Heart right ventricle (tissue), 16 donors: ENCODE measurements around the gene LRCH4. TPM values are rescaled to one million over a fixed set of nuclear protein-coding genes. Genes with fewer than 3 reads are reported as not detected.

ENCODE experiments used
- ATAC-seq, 8 donors: fragments of 200-7000 bp; cut with Tn5 transposase; one replicate each; pipeline ENCODE4 v1.9.1; 2020; ENCODE audit warnings: mild to moderate bottlenecking in 8 of 8, moderate library complexity in 8 of 8, moderate number of reproducible peaks in 1 of 8
- DNase-seq, 2 donors: peaks; one replicate each; pipeline ENCODE4 v3.0.0-alpha.2; 2020
- H3K27ac ChIP-seq, 10 donors: fragments of 200-600 bp; sonication (generic) in 2 of 10; one replicate each; pipeline versions ENCODE4 v1.5.0 to v1.8.0; 2020 to 2022; ENCODE audit warnings: mild to moderate bottlenecking in 3 of 10
- H3K27me3 ChIP-seq, 7 donors: fragments of 200-600 bp; one replicate each; pipeline ENCODE4 v1.8.0; 2021 to 2022; ENCODE audit warnings: mild to moderate bottlenecking in 2 of 7
- H3K36me3 ChIP-seq, 9 donors: fragments of 200-600 bp; sonication (generic) in 1 of 9; one replicate each; pipeline versions ENCODE4 v1.5.0 to v1.8.0; 2020 to 2022; ENCODE audit warnings: mild to moderate bottlenecking in 2 of 9
- H3K4me1 ChIP-seq, 9 donors: fragments of 200-600 bp; sonication (generic) in 1 of 9; one replicate each; pipeline versions ENCODE4 v1.5.0 to v1.8.0; 2020 to 2022; ENCODE audit warnings: mild to moderate bottlenecking in 4 of 9
- H3K4me3 ChIP-seq, 10 donors: fragments of 200-600 bp; sonication (generic) in 2 of 10; one replicate each; pipeline versions ENCODE4 v1.5.0 to v1.8.0; 2020 to 2022; ENCODE audit warnings: mild to moderate bottlenecking in 7 of 10, moderate library complexity in 2 of 10
- H3K9me3 ChIP-seq, 11 donors: fragments of 200-600 bp in 10 of 11; sonication (generic) in 2 of 11; one replicate each; pipeline versions ENCODE4 v1.5.0 to v1.8.0; 2013 to 2022; ENCODE audit warnings: mild to moderate bottlenecking in 2 of 11, control low read depth in 1 of 11, moderate library complexity in 1 of 11
- CTCF ChIP-seq, 9 donors: fragments of 200-600 bp; sonication (generic) in 2 of 9; IDR thresholded peaks; one replicate each; pipeline versions ENCODE4 v1.5.0 to v1.8.0; 2021 to 2022; ENCODE audit warnings: antibody characterized with exemption in 9 of 9, mild to moderate bottlenecking in 5 of 9, moderate library complexity in 1 of 9
- WGBS, 2 donors: extraction: QIAGEN DNeasy Blood & Tissue Kit; methylation state at CpG; one replicate each; pipeline ENCODE4 v1.1.7; 2013; ENCODE audit warnings: inconsistent platforms in 1 of 2; 5-methylcytosine and 5-hydroxymethylcytosine counted together
- intact Hi-C, 10 donors: fragments of 100-400 bp; cut with DNase I; formaldehyde crosslinking; loops; one replicate each; pipeline versions ENCODE4 v1.11.1 to v1.14.2; 2022
- polyA plus RNA-seq, 2 donors: library from polyadenylated mRNA; stranded (reverse); fragments of 200-250 nt; gene quantifications; one replicate each; pipeline ENCODE4 v1.2.3, GENCODE V29; 2013
- total RNA-seq, 10 donors: library from RNA; stranded (reverse); fragmentation: NEBNext Ultra II Directional in 3 of 10; extraction: Animal tissue kit (Norgen Biotek cat#: 25700) in 3 of 10; gene quantifications; one replicate each; pipeline versions ENCODE4 v1.2.1 to v1.2.4, GENCODE V29; 2021 to 2023
- donor health status: Arrhythmogenic right ventricular cardiomyopathy.
- donor health status: ischemic (EF 13 %, LVEDD 7.1; RV severe dilation, severe dysfunction).
- donor health status: healthy with polysubstance abuse.
- donor health status: DM: no; HTN: yes; CAD: no.
- donor health status: DM: no; HTN: no; CAD: no.
- donor health status: ischemic (EF 25% LVEDD 6.9; RV normal size, moderate dysfunction).
- donor health status: ischemic (EF 25% LVEDD 5.7; RV mildly dilated, moderate dysfunction).
- donor health status: healthy.
- donor health status: DM: yes; HTN: yes; CAD: no.
- donor health status: Ischemic cardiomyopathy.
- donor health status: ischemic (EF 35%, LVEDD 5.7; RV mildly dilated, moderate dysfunction).
- donor health status: nonischemic (EF 11% LVEDD 7.7; RV severe dilation, severe dysfunction).
- donor health status: DM: yes; HTN: yes; CAD: no.
- donor health status: PGD.
- donor health status: ischemic (EF 29% LVEDD 5.4; RV normal size, mild dysfunction).
- donor health status: nonischemic (EF 23%, LVEDD 6.1; RV moderate dilation, normal function).

Gene LRCH4
- total and polyA plus RNA-seq, 12 donors, result 18.4 to 57.6 (median 24.1) TPM

- WGBS, 2 donors, result 15 to 19% methylated on average over 68 of the region's 68 CpGs
- intact Hi-C loops, result loop anchor here in 6 of 10 donors (2.0 to 10.0 kb wide), 6 partner anchors 18 to 90 kb away; partner anchors contain the start of genes GIGYF1 (in 2 of the 6), FBXO24 (in 1 of the 6), GNB2 (in 1 of the 6) and LRCH4 (in 1 of the 6)
- DNase-seq (peak; percentile 42 to 69), ATAC-seq (peak in 5 of 8 donors; percentile 22 to 43 (median 35))
- peaks cover 0 to 12% (median 0%) of the 10 kb centered on the region in 9 donors for H3K36me3 ChIP-seq
- peaks cover 0 to 36% (median 23%) of the 10 kb centered on the region in 9 donors for H3K4me1 ChIP-seq
- H3K27me3 ChIP-seq, result peaks cover 0 to 11% (median 0%) of the 10 kb centered on the region in 7 donors
- H3K4me3 ChIP-seq, result peak overlapping the region; percentile 45 to 86 (median 74)
- no peaks in the 10 kb centered on the region for H3K9me3 ChIP-seq
- H3K27ac ChIP-seq, result peak overlapping the region in 9 of 10 donors; percentile 73 to 88 (median 82)
- TF ChIP-seq CTCF (IDR thresholded peaks at IDR 0.05), result no peak
These were observed 19.3 kb upstream of the LRCH4 start for GRCh38 chr7:100604976-100605911.

- peak in 8 of 9 donors; percentile 26 to 66 (median 55) for TF ChIP-seq CTCF (IDR thresholded peaks at IDR 0.05)
- WGBS, 2 donors, result 1 to 2% methylated on average over 57 to 68 of the region's 70 CpGs
- H3K27ac ChIP-seq, result peak overlapping the region; percentile 35 to 88 (median 80)
- H3K9me3 ChIP-seq, result no peaks in the 10 kb centered on the region
- peak overlapping the region; percentile 45 to 86 (median 74) for H3K4me3 ChIP-seq
- peaks cover 0 to 12% (median 0%) of the 10 kb centered on the region in 9 donors for H3K36me3 ChIP-seq
- H3K27me3 ChIP-seq, result peaks cover 0 to 11% (median 0%) of the 10 kb centered on the region in 7 donors
- intact Hi-C loops, result loop anchor here in 4 of 10 donors (2.0 to 10.0 kb wide), 4 partner anchors 18 to 90 kb away; partner anchors contain the start of genes GIGYF1 (in 2 of the 4), FBXO24 (in 1 of the 4) and LRCH4 (in 1 of the 4)
- DNase-seq (peak; percentile 75 to 86), ATAC-seq (peak; percentile 76 to 86 (median 82))
- peaks cover 0 to 36% (median 23%) of the 10 kb centered on the region in 9 donors for H3K4me1 ChIP-seq
These were observed 18.4 kb upstream of the LRCH4 start for GRCh38 chr7:100604028-100604975.

- WGBS, 2 donors, result 17 to 18% methylated on average over 10 of the region's 10 CpGs
- ATAC-seq, result peak in 3 of 8 donors; percentile 0 to 1 (median 0)
- Histone ChIP-seq H3K27ac (peak overlapping the region; percentile 35 to 88 (median 79)), H3K27me3 (peaks cover 0 to 11% (median 0%) of the 10 kb centered on the region in 7 donors), H3K4me3 (peak overlapping the region in 9 of 10 donors; percentile 45 to 86 (median 77)), H3K36me3 (peaks cover 0 to 12% (median 0%) of the 10 kb centered on the region in 9 donors), H3K9me3 (no peaks in the 10 kb centered on the region), H3K4me1 (peaks cover 0 to 36% (median 23%) of the 10 kb centered on the region in 9 donors)
- intact Hi-C loops, result loop anchor here in 4 of 10 donors (2.0 to 10.0 kb wide), 4 partner anchors 17 to 91 kb away; partner anchors contain the start of genes FBXO24 (in 2 of the 4), GIGYF1 (in 2 of the 4) and LRCH4 (in 2 of the 4)
- no peak for DNase-seq
- TF ChIP-seq CTCF (IDR thresholded peaks at IDR 0.05), result no peak
These were observed 17.7 kb upstream of the LRCH4 start for GRCh38 chr7:100603726-100604027.
